Measurements from ENCODE around the gene ELOVL6. TPM values are rescaled to one million over a fixed set of nuclear protein-coding genes. Genes with fewer than 3 reads are reported as not detected.

Gene ELOVL6
- total and polyA plus RNA-seq, 9 of the 15 experiments (the other 6 are each of a cell fraction or from before 2014, with no cell fraction given), result 18.3 to 82.6 (median 46.0) TPM

- Histone ChIP-seq H3K9ac (ENCODE audit: insufficient read depth in 1 of 2, low read depth in 2 of 2, low read length in 2 of 2) (no peak overlapping the region), H3K4me1 (replicated peaks in 1 of 2; ENCODE audit: control insufficient read depth in 2 of 2, insufficient read depth in 2 of 2, low read length in 2 of 2) (no peaks in the 10 kb centered on the region), H3K9me3 (replicated peaks; ENCODE audit: control insufficient read depth, insufficient read depth, low read depth, low read length) (no peaks in the 10 kb centered on the region), H3K79me2 (ENCODE audit: control insufficient read depth, insufficient read depth, low read length) (no peaks in the 10 kb centered on the region), H3K27me3 (ENCODE audit: control insufficient read depth in 2 of 2, insufficient read depth in 2 of 2, low read length in 2 of 2) (peaks cover 2 to 4% of the 10 kb centered on the region in 2 experiments; a peak in 1 of 5 replicates), H2AFZ (ENCODE audit: low read depth, low read length) (no peak overlapping the region), H3K4me3 (no peak overlapping the region), H3K9me1 (ENCODE audit: control insufficient read depth, insufficient read depth, low read length) (no peaks in the 10 kb centered on the region), H4K20me1 (replicated peaks; ENCODE audit: control insufficient read depth, insufficient read depth, low read length) (no peaks in the 10 kb centered on the region), H3K36me3 (ENCODE audit: control insufficient read depth, insufficient read depth, low read length) (peaks cover 40% of the 10 kb centered on the region), H3K27ac (ENCODE audit: extremely low read depth, low read depth, low read length) (no peak overlapping the region), H3K4me2 (ENCODE audit: insufficient read depth, low read length) (no peak overlapping the region)
- in situ Hi-C loops (cut with MboI), result no loop called here
- ATAC-seq (no peak), DNase-seq (ENCODE audit: extremely low read depth in 1 of 4, low spot score in 3 of 4) (no peak), FAIRE-seq (no peak)
- 85% methylated on average over 5 of the region's 5 CpGs for WGBS (ENCODE audit: insufficient coverage, low coverage, missing lambda C conversion rate)
- intact Hi-C loops (cut with micrococcal nuclease), result no loop called here
- ChIA-PET POLR2A (interaction anchor here (1.0 kb wide), 1 partner anchor 33 kb away, joined by 3 read pairs; no protein-coding TSS in a partner anchor), CTCF (ENCODE audit: low intra/inter-chr PET ratio) (no interaction called here)
- TF ChIP-seq FOXA3 (CRISPR knock-in tag; conservative IDR thresholded peaks at IDR 0.05 in 1 of 2, IDR thresholded peaks at IDR 0.05 in 1 of 2), result no peak
- TF ChIP-seq FOXK1 (CRISPR knock-in tag; IDR thresholded peaks at IDR 0.05; ENCODE audit: borderline replicate concordance), result no peak
- no peak for TF ChIP-seq ZBED1 (IDR thresholded peaks at IDR 0.05)
- TF ChIP-seq BCL6 (CRISPR knock-in tag; IDR thresholded peaks at IDR 0.05), result no peak
- TF ChIP-seq, protein P1, sequence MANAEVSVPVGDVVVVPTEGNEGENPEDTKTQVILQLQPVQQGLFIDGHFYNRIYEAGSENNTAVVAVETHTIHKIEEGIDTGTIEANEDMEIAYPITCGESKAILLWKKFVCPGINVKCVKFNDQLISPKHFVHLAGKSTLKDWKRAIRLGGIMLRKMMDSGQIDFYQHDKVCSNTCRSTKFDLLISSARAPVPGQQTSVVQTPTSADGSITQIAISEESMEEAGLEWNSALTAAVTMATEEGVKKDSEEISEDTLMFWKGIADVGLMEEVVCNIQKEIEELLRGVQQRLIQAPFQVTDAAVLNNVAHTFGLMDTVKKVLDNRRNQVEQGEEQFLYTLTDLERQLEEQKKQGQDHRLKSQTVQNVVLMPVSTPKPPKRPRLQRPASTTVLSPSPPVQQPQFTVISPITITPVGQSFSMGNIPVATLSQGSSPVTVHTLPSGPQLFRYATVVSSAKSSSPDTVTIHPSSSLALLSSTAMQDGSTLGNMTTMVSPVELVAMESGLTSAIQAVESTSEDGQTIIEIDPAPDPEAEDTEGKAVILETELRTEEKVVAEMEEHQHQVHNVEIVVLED (CRISPR knock-in tag; IDR thresholded peaks at IDR 0.05), result no peak
- no peak for TF ChIP-seq CREM (IDR thresholded peaks at IDR 0.05; ENCODE audit: low read depth)
- no peak for TF ChIP-seq ZBTB12 (CRISPR knock-in tag; IDR thresholded peaks at IDR 0.05)
- TF ChIP-seq MTA3 (IDR thresholded peaks at IDR 0.05; ENCODE audit: borderline replicate concordance), result no peak
- no peak for TF ChIP-seq GATAD2B (IDR thresholded peaks at IDR 0.05; ENCODE audit: borderline replicate concordance)
- no peak for TF ChIP-seq COPS2 (conservative IDR thresholded peaks at IDR 0.05)
- no peak for TF ChIP-seq SIN3A (IDR thresholded peaks at IDR 0.05; ENCODE audit: borderline replicate concordance in 2 of 2, control insufficient read depth in 1 of 2, low read depth in 2 of 2, low read length in 2 of 2)
- TF ChIP-seq RHOXF2B (CRISPR knock-in tag; conservative IDR thresholded peaks at IDR 0.05), result no peak
- TF ChIP-seq ZNF695 (CRISPR knock-in tag; IDR thresholded peaks at IDR 0.05), result no peak
- TF ChIP-seq, protein P2, sequence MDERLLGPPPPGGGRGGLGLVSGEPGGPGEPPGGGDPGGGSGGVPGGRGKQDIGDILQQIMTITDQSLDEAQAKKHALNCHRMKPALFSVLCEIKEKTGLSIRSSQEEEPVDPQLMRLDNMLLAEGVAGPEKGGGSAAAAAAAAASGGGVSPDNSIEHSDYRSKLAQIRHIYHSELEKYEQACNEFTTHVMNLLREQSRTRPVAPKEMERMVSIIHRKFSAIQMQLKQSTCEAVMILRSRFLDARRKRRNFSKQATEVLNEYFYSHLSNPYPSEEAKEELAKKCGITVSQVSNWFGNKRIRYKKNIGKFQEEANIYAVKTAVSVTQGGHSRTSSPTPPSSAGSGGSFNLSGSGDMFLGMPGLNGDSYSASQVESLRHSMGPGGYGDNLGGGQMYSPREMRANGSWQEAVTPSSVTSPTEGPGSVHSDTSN (CRISPR knock-in tag; IDR thresholded peaks at IDR 0.05; ENCODE audit: low read depth), result no peak
- TF ChIP-seq, protein P2 (tag; conservative IDR thresholded peaks at IDR 0.05; ENCODE audit: low read depth), result no peak
- no TSS peak for BruUV-seq (replicated peaks)
Observed at GRCh38 chr4:110046588-110047049, 151.8 kb downstream of the ELOVL6 start.
